H1 (cell line): ENCODE results near the gene NEB. TPM values are rescaled to one million over a fixed set of nuclear protein-coding genes. Genes with fewer than 3 reads are reported as not detected.

Source experiments
- POU5F1 ChIP-seq: IDR thresholded peaks from 2 replicates; pipeline ENCODE4 v1.6.1; 2011; ENCODE audit warnings: low read depth, mild to moderate bottlenecking, low read length, moderate library complexity
- RBBP5 ChIP-seq: IDR thresholded peaks from 2 replicates; pipeline ENCODE4 v1.7.1; 2012; ENCODE audit warnings: low read depth, mild to moderate bottlenecking, inconsistent platforms, low read length, moderate library complexity, borderline replicate concordance
- SIX5 ChIP-seq: IDR thresholded peaks from 2 replicates; pipeline ENCODE4 v1.6.1; 2011; ENCODE audit warnings: mild to moderate bottlenecking, low read depth, low read length
- SP2 ChIP-seq: IDR thresholded peaks from 2 replicates; pipeline ENCODE4 v1.6.1; 2012; ENCODE audit warnings: mild to moderate bottlenecking, low read length, inconsistent platforms
- YY1 ChIP-seq: IDR thresholded peaks from 2 replicates; pipeline ENCODE4 v1.6.1; 2011; ENCODE audit warnings: low read depth, mild to moderate bottlenecking, low read length
- polyA plus RNA-seq, 7 experiments: library from polyadenylated mRNA; depleted of rRNA in 3 of 7; stranded (reverse) in 5 of 7; unstranded in 2 of 7; fragments of >200 nt in 5 of 7; fragments of 200-250 nt in 2 of 7; gene quantifications; 1 replicate in 5 of 7; 2 replicates in 1 of 7; 4 replicates in 1 of 7; pipeline versions ENCODE4 v1.2.1 to v1.2.3, GENCODE V29; 2011 to 2013; ENCODE audit warnings: missing spikeins in 2 of 7, mixed read lengths in 2 of 7
- total RNA-seq: library from RNA; stranded (reverse); fragmentation: NEBNext Ultra II Directional; extraction: Animal tissue kit (Norgen Biotek cat#: 25700); gene quantifications from 2 replicates; pipeline ENCODE4 v1.2.1, GENCODE V29; 2021
- TF ChIP-seq, protein P1 (sequence below): IDR thresholded peaks from 2 replicates; pipeline ENCODE4 v1.6.1; 2012; ENCODE audit warnings: low read length, inconsistent platforms

NEB gene
- total and polyA plus RNA-seq, 2 of the 8 experiments (the other 6 are each of a cell fraction or from before 2014, with no cell fraction given) = 1.4 to 2.5 TPM

DNA sequence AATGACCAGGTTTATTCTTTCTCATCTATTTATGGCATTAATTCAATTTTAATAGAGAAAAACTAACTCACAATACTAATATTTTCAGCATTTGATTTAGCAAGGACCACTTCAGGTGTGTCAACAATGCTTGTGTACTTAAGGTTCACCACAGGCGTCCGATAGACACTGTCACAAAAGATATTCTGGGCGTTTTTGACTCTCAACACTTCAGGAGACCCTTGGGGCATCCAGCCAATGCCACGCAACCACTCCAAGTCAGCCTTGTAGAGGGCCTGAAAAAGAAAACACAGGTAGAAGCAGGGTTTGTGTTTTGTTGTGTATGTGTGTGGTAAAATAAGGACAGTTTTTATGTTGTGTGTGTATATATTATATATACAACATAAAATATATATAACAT lies 158.2 kb downstream of the NEB start (continued):
- TF ChIP-seq, protein P1, sequence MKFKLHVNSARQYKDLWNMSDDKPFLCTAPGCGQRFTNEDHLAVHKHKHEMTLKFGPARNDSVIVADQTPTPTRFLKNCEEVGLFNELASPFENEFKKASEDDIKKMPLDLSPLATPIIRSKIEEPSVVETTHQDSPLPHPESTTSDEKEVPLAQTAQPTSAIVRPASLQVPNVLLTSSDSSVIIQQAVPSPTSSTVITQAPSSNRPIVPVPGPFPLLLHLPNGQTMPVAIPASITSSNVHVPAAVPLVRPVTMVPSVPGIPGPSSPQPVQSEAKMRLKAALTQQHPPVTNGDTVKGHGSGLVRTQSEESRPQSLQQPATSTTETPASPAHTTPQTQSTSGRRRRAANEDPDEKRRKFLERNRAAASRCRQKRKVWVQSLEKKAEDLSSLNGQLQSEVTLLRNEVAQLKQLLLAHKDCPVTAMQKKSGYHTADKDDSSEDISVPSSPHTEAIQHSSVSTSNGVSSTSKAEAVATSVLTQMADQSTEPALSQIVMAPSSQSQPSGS = no peak
- TF ChIP-seq SP2 (no peak), YY1 (no peak), SIX5 (no peak), RBBP5 (no peak), POU5F1 (no peak)
